SW 1271 (cell line): ENCODE data around the gene SCYGR1.
A peak's percentile ranks its signal among the peaks of the same experiment; 100 is the strongest.
"Not testable (repeated sequence)": the region's sequence is repeated elsewhere in the genome, so short reads cannot be mapped to it uniquely, and the experiment has no call there.

Source experiments
- DNase-seq, 2 experiments: peaks; one replicate each; lab custom pipeline; 2025; lab: John Stamatoyannopoulos, UW

The SCYGR1 gene

GRCh38 chr2:227402959-227403358 is 15.2 kb upstream of the SCYGR1 start:
- DNase-seq, result no peak

GRCh38 chr2:227402321-227402720 is 14.6 kb upstream of the SCYGR1 start:
- DNase-seq, result no peak

GRCh38 chr2:227401550-227401949 is 13.8 kb upstream of the SCYGR1 start:
- DNase-seq, result no peak

GRCh38 chr2:227398684-227399670 is 11.2 kb upstream of the SCYGR1 start:
- DNase-seq, result no peak

GRCh38 chr2:227397562-227397961 is 9.8 kb upstream of the SCYGR1 start:
- DNase-seq, result no peak

GRCh38 chr2:227395556-227395955 is 7.8 kb upstream of the SCYGR1 start:
- no peak for DNase-seq

GRCh38 chr2:227394401-227394800 is 6.7 kb upstream of the SCYGR1 start:
- no peak for DNase-seq

- no peak for DNase-seq
Observed at GRCh38 chr2:227390468-227391256, 2.9 kb upstream of the SCYGR1 start.

GRCh38 chr2:227389661-227390060 is 1.9 kb upstream of the SCYGR1 start:
- no peak for DNase-seq

GRCh38 chr2:227389231-227389630 is 1.5 kb upstream of the SCYGR1 start:
- DNase-seq, result no peak

GRCh38 chr2:227388537-227389011 is 825 bp upstream of the SCYGR1 start:
- peak in 1 of 2 experiments; percentile 22 for DNase-seq

GRCh38 chr2:227386630-227387029 is 1.1 kb downstream of the SCYGR1 start:
- no peak for DNase-seq

GRCh38 chr2:227383686-227384085 is 4.1 kb downstream of the SCYGR1 start:
- no peak for DNase-seq

- not testable (repeated sequence) for DNase-seq
Observed at GRCh38 chr2:227382241-227382835, 5.4 kb downstream of the SCYGR1 start.

GRCh38 chr2:227379095-227379494 is 8.7 kb downstream of the SCYGR1 start, which contains the start of gene TM4SF20:
Gene TM4SF20, minus strand, starts transcription at chr2:227379306. Its CDS starts 38 bp downstream, at chr2:227379268.
- no peak for DNase-seq

- no peak for DNase-seq
Observed at GRCh38 chr2:227378371-227378782, 9.4 kb downstream of the SCYGR1 start.

- DNase-seq, result no peak
Observed at GRCh38 chr2:227377467-227378351, 10.0 kb downstream of the SCYGR1 start.

GRCh38 chr2:227376656-227377396 is 10.9 kb downstream of the SCYGR1 start:
- no peak for DNase-seq

GRCh38 chr2:227374158-227374557 is 13.6 kb downstream of the SCYGR1 start:
- DNase-seq, result no peak

- no peak for DNase-seq
Observed at GRCh38 chr2:227373389-227373788, 14.4 kb downstream of the SCYGR1 start.
